NCI-H1694 (cell line): Measurements from ENCODE around the gene EPHB4.
"Not testable (repeated sequence)": the region's sequence is repeated elsewhere in the genome, so short reads cannot be mapped to it uniquely, and the experiment has no call there.

Experiments
- DNase-seq: peaks from one replicate; lab custom pipeline; 2025; lab: John Stamatoyannopoulos, UW

EPHB4 gene

GRCh38 chr7:100819586-100819985 is 7.7 kb downstream of the EPHB4 start:
- DNase-seq, result no peak

GRCh38 chr7:100818825-100819224 is 8.5 kb downstream of the EPHB4 start:
- DNase-seq, result no peak

GRCh38 chr7:100818366-100818765 is 9.0 kb downstream of the EPHB4 start:
- no peak for DNase-seq

GRCh38 chr7:100817097-100817496 is 10.2 kb downstream of the EPHB4 start:
- DNase-seq, result no peak

- not testable (repeated sequence) for DNase-seq
Measured at GRCh38 chr7:100816515-100816914, 10.8 kb downstream of the EPHB4 start.

- DNase-seq, result no peak
Measured at GRCh38 chr7:100812729-100813128, 14.6 kb downstream of the EPHB4 start.

- DNase-seq, result no peak
Measured at GRCh38 chr7:100811480-100811879, 15.8 kb downstream of the EPHB4 start.

- DNase-seq, result no peak
Measured at GRCh38 chr7:100808354-100808875, 18.9 kb downstream of the EPHB4 start.

GRCh38 chr7:100806883-100807282 is 20.4 kb downstream of the EPHB4 start:
- DNase-seq, result not testable (repeated sequence)

- DNase-seq, result no peak
Measured at GRCh38 chr7:100806276-100806675, 21.0 kb downstream of the EPHB4 start.

- no peak for DNase-seq
Measured at GRCh38 chr7:100804681-100805431, 22.5 kb downstream of the EPHB4 start.

- peak; percentile 89 for DNase-seq
Measured at GRCh38 chr7:100803398-100804161, 23.7 kb downstream of the EPHB4 start.

- no peak for DNase-seq
Measured at GRCh38 chr7:100802951-100803350, 24.4 kb downstream of the EPHB4 start.

- no peak for DNase-seq
Measured at GRCh38 chr7:100801833-100802568, 25.3 kb downstream of the EPHB4 start.

GRCh38 chr7:100799037-100799896 is 28.1 kb downstream of the EPHB4 start:
- peak; percentile 18 for DNase-seq

GRCh38 chr7:100794741-100795140 is 32.6 kb downstream of the EPHB4 start:
- no peak for DNase-seq

- DNase-seq, result no peak
Measured at GRCh38 chr7:100793806-100794660, 33.3 kb downstream of the EPHB4 start.

GRCh38 chr7:100791881-100792666 is 35.2 kb downstream of the EPHB4 start:
- no peak for DNase-seq

- no peak for DNase-seq
Measured at GRCh38 chr7:100789055-100789454, 38.3 kb downstream of the EPHB4 start.

- DNase-seq, result no peak
Measured at GRCh38 chr7:100786323-100786722, 41.0 kb downstream of the EPHB4 start.
